ENCODE results near the gene TPRG1.

DNA sequence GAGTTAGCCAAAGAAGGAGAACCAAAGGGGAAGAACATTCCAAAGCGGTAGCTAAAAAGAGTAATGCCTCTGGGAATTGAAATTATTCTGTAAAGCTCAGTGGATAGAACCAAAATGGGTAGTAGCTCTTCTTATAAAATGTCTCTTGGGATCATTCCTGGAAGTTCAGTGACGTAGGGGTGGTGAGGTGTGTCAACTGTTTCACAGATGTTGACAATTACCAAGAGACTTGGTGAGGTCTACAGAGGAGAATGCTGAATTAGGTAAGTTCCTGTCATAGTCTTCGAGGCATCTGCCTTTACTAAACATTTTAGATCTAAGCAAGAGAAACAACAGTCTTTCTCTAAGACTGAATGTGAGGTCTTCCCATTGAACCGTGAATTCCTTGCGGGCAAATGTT, 67.8 kb downstream of the TPRG1 start:
- TF ChIP-seq EZH2 (IDR thresholded peaks at IDR 0.05; ENCODE audit: borderline replicate concordance, low read depth, low read length, severe bottlenecking) (no peak), POLR2A (IDR thresholded peaks at IDR 0.05; ENCODE audit: low read depth, low read length) (no peak), MYC (IDR thresholded peaks at IDR 0.05; ENCODE audit: low read depth, low read length) (no peak)
- TF ChIP-seq, protein P1, sequence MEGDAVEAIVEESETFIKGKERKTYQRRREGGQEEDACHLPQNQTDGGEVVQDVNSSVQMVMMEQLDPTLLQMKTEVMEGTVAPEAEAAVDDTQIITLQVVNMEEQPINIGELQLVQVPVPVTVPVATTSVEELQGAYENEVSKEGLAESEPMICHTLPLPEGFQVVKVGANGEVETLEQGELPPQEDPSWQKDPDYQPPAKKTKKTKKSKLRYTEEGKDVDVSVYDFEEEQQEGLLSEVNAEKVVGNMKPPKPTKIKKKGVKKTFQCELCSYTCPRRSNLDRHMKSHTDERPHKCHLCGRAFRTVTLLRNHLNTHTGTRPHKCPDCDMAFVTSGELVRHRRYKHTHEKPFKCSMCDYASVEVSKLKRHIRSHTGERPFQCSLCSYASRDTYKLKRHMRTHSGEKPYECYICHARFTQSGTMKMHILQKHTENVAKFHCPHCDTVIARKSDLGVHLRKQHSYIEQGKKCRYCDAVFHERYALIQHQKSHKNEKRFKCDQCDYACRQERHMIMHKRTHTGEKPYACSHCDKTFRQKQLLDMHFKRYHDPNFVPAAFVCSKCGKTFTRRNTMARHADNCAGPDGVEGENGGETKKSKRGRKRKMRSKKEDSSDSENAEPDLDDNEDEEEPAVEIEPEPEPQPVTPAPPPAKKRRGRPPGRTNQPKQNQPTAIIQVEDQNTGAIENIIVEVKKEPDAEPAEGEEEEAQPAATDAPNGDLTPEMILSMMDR (IDR thresholded peaks at IDR 0.05; ENCODE audit: extremely low read depth in 1 of 2, insufficient read depth in 1 of 2, low read depth in 1 of 2, low read length in 2 of 2) = no peak
- TF ChIP-seq, protein P2, sequence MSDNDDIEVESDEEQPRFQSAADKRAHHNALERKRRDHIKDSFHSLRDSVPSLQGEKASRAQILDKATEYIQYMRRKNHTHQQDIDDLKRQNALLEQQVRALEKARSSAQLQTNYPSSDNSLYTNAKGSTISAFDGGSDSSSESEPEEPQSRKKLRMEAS (IDR thresholded peaks at IDR 0.05; ENCODE audit: insufficient read depth, insufficient read length) = no peak

Measured in endothelial cell of umbilical vein (primary cell).